GM18867 (cell line): ENCODE results near the gene PSMG4.

ENCODE experiments used
- ATAC-seq: cut with Tn5 transposase; IDR thresholded peaks from one replicate; pipeline ENCODE4 v1.9.1; 2021; ENCODE audit warnings: mild to moderate bottlenecking, moderate library complexity; ENCODE audit not compliant: unreplicated experiment

PSMG4 gene

DNA sequence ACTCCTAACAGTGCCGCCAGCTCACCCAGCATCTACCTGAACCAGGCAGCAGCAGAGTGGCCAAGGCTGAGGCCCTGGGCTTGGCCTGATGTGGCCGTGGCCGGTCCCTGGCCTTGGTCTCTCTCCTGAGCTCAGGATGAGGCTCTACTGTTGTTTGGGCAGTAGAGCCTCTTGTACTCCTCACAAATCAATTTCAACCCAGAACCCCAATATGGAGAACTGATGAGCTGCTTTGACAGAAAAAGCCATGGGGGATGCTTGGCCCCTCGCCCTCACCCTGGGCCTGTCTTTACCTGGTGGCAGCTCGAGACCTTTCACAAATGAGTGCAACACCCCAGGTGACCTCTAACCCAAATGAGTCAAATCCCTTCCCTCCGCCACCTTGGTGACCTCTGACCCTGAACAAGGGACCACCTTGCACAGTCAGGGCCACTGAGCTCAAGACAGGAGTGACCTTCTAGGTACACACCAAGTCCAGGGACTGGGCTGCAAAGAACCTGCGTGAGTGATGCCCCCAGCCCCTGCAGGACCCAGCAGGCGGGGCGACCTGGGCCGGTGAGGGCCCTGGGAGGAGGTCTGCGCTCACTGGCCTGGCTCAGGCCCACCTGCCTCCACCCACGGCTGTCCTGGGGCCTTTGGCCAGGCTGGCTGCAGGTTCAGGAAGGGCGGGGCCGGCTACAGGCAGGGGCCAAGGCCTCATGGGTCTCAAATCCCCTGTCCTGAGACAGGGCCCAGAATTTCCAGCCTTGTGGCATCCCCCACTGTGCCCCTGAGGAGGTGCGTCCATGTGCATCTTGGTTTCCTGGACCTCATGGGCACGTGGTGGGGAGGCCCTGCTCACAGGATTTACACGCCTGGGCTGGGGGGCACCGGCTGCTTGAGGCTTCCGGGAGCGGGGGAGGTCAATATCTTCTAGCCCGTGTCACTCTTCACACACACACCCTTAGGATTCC, 30.2 kb downstream of the PSMG4 start:
- ATAC-seq: no peak

DNA sequence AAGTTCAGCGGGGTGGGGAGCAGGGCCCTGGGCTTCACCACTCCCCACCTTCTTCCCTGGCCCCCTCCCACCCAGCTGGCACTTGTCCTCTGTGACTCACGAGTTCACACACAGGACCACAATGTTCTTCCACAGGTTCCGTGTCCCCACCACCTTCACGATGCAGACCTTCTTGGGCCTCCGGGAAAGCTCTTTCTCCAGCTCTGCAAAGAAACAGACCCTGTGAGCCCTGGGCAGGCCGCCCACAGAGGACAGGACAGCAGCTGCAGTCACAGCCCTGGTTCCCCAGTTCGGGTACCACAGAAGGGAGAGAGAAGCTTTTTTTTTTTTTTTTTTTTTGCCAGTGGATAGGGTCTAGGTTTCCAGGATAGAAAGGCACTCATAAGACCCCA, 30.9 kb downstream of the PSMG4 start:
- ATAC-seq: no peak

- no peak for ATAC-seq
Measured at GRCh38 chr6:3290149-3290930, 31.6 kb downstream of the PSMG4 start.

DNA sequence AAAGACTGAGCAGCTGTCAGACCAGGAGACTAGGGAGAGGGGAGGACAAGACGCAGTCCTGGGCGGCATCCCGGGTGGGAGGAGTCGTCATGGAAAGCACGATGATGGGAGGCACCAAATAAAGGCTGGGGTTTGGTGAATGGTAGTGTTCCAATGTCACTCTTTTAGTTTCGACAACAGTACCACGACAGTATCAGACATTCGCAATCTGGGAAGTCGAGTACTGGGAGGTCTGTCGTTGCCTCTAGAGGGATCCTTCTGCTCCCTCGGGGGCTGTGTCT, 32.1 kb downstream of the PSMG4 start:
- ATAC-seq: no peak

- no peak for ATAC-seq
Measured at GRCh38 chr6:3291346-3291745, 32.6 kb downstream of the PSMG4 start.

- ATAC-seq: no peak
Measured at GRCh38 chr6:3291987-3292386, 33.2 kb downstream of the PSMG4 start.

DNA sequence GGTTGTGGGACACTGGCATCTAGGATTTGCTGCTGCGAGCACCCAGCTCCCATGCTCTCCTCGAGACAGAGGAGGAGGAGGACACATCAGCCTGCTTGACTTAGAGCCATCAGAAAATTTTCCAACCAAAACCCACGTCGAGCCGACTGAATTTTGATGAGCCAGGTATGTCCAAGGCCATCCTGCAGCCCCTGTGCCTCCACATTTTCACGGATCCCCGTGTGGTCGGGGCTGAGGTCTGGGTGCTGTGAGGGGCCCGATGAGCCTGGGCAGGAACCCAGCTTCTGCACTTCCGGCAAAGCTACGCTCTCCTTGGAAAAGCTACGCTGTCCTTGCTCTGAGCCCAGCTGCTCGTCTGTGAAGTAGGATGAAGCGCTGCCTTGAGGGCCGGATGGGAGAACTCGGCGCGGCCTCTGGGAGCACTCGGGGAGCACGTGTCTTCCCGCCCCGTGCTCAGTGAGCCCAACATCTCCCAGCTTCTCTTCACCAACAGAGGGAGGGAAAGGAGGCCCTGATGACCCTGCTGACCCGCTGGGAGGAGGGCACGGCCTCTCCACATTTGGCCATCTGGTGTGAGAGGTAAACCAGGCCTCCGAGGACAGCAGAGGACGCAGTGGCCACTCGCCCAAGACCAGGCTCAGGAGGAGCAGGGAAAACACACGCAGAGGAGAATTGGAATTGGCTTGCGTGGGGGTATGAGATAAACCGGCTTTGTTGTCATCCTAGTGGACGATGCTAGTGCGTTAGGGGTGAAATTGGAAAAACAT, 33.9 kb downstream of the PSMG4 start:
- ATAC-seq: no peak

- no peak for ATAC-seq
Measured at GRCh38 chr6:3293271-3294155, 34.8 kb downstream of the PSMG4 start.

DNA sequence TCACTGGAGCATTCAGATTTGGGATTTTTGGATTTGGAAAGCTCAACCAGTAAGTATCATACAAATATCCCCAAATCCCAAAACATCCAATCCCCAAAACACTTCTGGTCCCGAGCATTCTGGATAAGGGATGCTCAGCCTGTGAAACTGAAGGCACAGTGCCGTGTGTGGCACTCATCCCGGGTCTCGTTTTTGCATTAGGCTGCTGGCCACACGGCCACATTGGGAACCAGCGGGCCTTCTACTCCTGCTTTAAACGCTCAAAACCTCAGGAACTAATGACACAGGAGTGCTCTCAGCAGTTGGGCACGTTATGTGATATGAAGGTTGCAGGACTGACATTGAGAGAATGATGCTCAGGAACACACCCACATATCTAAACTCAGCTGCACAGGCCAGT, 35.6 kb downstream of the PSMG4 start:
- no peak for ATAC-seq

DNA sequence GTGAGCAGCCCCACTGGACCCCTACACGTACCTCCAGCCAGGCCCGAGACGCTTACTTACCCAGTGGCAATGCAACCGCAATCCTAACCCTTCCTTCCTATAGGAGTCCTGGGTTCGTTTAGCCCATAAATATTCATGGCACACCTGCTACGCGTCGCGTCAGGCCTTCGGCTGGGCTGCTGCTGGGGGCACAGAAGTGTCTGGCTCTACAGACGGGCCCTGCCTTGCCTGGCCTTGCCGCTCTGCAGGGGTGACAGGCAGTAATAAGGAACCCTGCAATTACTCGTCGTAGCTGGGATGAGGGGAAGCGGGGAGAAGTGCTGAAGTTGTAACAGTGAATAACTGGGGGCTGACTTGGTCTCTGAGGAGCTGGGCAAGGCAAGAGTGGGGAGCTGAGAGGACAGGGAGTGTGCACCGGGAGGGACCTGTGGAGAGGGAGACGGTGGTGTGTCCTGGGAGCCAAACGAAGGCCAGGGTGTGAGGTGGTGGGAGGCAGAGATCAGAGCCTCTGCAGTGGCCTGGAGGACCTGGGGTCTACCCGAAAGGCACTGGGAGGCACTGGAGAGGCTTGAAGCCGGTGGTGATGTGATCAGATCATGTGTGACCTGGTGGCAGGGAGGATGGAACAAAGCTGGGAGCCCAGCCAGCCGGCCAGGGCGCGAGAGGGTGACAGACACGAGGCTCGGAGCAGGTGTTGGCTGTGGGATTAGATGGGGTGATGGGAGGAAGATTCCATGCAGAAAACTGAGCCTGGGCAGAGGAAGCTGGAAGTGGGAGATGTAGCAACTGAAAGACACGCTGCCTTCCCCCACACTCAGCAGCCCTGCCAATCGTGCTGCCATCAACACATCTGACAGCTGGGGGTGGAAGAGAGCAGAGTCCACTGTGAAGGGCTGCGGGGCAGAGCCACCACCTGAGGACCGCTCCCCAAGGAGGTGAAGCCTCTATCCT, 36.4 kb downstream of the PSMG4 start:
- no peak for ATAC-seq

DNA sequence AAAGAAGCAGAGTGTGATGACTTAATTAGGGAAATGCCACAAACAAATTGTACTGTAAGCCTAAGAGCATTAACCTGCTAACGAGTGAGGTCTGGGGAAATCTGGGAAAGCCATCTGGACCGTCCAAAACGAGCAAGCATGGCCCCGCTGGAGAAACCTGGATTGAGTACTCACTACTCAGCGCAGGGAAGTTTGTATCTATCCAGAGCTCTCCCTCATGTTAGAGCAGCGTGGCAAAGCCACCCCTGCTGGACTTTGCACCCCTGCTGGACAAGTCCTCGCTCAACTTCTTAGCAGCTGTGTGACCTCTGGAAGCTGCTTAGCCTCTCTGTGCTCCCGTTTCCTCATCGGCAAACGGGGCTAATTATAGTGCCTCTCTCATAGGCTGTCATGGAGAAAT, 37.3 kb downstream of the PSMG4 start:
- no peak for ATAC-seq

GRCh38 chr6:3296537-3296936, 37.8 kb downstream of the PSMG4 start:
- ATAC-seq: no peak

DNA sequence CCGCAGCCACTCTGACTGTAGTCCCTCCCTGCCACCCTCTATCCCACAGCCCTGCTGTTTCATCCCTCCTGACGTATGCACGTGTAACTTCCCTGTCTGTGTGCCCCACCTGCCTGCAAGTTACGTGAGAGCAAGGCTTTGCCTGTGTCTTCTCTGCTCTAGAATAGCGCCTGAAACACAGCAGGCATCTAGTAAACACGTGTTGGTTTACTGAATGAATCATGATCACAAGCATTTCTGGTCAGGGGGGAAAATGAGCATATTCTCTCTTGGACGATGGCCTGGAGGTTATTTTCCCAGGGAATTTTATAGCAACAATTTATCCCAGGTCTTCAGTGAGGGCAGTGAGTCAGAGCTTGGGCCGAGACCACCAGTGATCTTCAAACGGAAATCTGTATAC, 38.3 kb downstream of the PSMG4 start:
- no peak for ATAC-seq

- no peak for ATAC-seq
Measured at GRCh38 chr6:3297909-3298308, 39.2 kb downstream of the PSMG4 start.

DNA sequence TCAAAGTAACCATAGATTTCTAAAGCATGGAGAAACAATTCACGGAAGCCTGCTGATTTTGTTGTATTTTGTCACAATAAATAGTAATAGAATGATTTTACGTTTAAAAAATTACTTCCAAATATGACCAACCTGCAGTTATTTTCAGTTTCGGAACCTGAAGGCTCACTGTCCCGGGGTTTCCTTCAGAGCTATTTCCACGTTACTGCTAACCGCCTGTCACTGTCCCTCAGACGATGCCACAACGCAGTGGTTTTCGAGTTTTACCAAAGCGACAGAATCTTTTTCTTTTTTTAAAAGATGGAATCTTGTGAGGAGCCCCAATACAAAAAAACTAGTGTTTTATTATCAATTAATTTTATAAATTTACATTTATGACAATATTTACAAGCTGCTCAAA, 40.5 kb downstream of the PSMG4 start:
- ATAC-seq: no peak

DNA sequence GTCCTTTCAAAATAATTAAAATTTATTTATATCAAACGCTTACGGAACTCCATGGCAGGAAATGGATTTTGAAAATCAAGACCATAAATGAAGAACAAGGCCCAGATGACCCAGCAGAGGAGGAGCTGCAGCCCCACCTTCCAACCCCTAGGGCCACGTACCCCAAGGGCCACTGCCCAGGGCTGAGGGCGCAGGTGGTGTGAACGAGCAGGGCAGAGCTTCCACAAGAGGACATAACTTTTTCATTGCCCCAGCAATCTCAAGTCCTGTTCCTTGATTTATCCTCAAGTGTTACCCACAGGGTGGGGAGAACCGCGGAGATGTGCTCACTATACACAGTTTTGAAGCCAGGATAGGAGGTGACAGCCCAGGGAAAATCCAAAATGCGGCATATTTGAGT, 42.8 kb downstream of the PSMG4 start:
- no peak for ATAC-seq

GRCh38 chr6:3303795-3304411, 45.2 kb downstream of the PSMG4 start:
- no peak for ATAC-seq

DNA sequence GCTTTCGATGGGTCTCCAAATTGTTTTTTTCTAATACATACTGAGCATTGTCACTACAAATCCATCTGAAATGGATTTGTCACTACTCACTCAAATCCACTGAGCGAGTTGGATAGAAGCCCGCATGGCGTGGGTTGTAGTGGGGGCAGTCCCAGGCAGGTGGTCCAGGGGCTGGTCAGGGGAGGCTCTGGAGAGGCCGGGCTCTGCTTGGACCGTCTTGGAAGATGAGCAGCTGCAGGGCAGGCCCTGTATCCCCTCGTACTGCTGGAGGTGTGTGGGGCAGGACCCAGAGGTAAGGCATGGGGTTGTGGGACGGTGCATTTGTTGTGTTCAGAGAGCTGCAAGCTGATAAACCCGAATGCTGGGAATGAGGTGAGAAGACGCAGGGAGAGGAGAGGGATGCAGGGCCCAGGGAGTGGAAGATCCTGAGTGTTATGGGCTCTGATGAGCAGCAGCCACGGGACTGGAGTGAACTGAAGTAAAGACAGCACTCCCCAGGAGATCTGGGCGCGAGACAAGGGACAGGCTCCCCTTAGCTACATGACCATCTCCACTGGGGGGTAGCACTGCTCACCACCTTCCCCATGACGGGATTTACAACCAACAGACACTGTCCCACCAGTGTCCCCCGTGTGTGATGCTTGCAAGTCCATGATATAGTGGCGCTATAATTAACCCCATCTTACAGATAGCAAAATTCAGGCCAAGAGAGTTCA, 45.9 kb downstream of the PSMG4 start:
- ATAC-seq: no peak

GRCh38 chr6:3305216-3305565, 46.4 kb downstream of the PSMG4 start:
- ATAC-seq: no peak
